Right ventricle myocardium superior (tissue), 1 donor: ENCODE results near the gene PLXNB3. TPM values are rescaled to one million over a fixed set of nuclear protein-coding genes. Genes with fewer than 3 reads are reported as not detected.
A peak's percentile ranks its signal among the peaks of the same experiment; 100 is the strongest.

ENCODE experiments used
- ATAC-seq: fragments of 200-7000 bp; cut with Tn5 transposase; one replicate; pipeline ENCODE4 v1.9.1; 2020; ENCODE audit warnings: mild to moderate bottlenecking; ENCODE audit not compliant: poor library complexity
- DNase-seq: peaks from one replicate; pipeline ENCODE4 v3.0.0-alpha.2; 2020
- intact Hi-C: fragments of 100-400 bp; cut with DNase I; formaldehyde crosslinking; loops from one replicate; pipeline ENCODE4 v1.11.2; 2022
- total RNA-seq: library from RNA; stranded (reverse); fragmentation: NEBNext Ultra II Directional; extraction: Animal tissue kit (Norgen Biotek cat#: 25700); gene quantifications from one replicate; pipeline ENCODE4 v1.2.1, GENCODE V29; 2021
- donor health status: DM: no; HTN: yes; CAD: no; lungs with severe emphysema.

PLXNB3 gene
- total RNA-seq, 1 donor from 2014 or later: 1.5 TPM

DNA sequence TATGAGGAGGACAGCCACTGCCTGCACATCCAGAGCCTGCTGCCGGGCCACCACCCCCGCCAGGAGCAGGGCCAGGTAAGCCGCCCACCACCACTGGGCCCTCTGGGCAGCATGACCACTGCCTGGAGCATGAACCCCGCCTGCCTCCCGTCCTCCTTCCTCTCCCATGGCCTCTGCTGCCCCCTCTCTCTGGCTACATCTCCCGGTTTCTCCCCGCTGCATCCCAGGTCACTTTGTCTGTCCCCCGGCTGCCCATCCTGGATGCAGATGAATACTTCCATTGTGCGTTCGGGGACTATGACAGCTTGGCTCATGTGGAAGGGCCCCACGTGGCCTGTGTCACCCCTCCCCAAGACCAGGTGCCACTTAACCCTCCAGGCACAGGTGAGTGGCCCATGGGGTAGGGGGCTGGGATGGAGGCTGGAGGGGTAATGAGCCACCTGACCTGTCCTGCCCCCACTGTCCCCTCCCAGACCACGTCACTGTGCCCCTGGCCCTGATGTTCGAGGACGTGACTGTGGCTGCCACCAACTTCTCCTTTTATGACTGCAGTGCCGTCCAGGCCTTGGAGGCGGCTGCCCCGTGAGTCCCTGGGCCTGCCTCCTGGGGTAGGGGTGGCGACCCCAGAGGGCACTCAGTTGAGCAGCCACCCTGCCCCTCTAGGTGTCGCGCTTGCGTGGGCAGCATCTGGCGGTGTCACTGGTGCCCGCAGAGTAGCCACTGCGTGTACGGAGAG lies 6.0 kb downstream of the PLXNB3 start:
- ATAC-seq (no peak), DNase-seq (peak; percentile 9)
- intact Hi-C loops: no loop called here

DNA sequence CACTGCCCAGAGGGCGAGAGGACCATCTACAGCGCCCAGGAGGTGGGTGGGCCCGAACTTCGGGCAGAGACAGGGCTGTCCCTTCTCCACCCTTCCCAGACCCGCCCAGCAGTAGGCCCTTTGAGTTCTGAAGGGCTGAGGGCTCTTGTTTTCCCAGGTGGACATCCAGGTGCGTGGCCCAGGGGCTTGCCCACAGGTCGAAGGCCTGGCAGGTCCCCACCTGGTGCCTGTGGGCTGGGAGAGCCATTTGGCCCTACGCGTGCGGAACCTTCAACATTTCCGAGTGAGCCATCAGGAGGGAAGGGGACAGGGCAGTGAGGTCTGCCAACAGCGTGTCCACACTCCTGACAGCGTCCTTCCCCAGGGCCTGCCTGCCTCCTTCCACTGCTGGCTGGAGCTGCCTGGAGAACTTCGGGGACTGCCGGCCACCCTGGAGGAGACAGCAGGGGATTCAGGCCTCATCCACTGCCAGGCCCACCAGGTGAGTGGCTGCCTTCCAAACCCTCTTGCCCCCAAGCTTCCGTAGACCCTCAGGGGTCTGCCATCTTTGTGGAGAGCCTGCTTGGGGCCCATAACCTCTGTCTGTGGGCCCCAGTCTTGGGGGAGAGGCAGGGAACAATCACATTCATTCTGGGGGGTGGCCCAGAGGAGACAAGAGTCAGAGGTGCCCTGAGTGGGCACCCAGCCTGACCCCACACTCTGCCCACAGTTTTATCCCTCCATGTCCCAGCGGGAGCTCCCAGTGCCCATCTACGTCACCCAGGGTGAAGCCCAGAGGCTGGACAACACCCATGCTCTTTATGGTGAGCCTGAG lies 6.8 kb downstream of the PLXNB3 start:
- ATAC-seq: no peak
- DNase-seq: peak; percentile 8
- intact Hi-C loops: no loop called here

DNA sequence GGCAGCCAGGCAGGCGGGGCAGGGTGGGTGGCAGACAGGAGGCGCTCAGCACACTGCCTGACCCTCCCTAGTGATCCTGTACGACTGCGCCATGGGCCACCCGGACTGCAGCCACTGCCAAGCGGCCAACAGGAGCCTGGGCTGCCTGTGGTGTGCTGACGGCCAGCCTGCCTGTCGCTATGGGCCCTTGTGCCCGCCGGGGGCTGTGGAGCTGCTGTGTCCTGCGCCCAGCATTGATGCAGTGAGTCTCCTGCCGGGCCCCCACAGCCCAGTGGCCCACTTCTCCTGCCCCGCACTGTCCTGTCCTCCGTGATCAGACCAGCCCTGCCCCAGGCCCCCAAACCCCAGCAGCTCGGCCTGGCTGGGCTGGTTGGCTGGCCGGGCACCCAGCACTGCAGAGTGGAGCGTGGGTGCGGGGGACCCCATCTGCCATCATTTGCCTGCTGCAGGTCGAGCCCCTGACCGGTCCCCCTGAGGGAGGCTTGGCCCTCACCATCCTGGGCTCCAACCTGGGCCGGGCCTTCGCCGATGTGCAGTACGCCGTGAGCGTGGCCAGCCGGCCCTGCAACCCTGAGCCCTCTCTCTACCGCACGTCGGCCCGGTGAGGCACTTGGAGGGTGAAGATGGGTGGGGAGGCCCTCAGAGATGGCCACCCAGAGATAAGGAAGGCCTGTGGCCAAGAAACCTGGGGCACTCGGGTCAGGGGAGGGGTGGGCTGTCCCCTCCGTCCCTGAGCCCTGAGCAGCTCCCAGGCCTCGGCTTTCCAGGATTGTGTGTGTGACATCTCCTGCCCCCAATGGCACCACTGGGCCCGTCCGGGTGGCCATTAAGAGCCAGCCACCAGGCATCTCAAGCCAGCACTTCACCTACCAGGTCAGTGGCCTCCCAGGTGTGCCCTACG lies 7.6 kb downstream of the PLXNB3 start:
- no peak for ATAC-seq
- peak; percentile 17 for DNase-seq
- intact Hi-C loops: no loop called here

DNA sequence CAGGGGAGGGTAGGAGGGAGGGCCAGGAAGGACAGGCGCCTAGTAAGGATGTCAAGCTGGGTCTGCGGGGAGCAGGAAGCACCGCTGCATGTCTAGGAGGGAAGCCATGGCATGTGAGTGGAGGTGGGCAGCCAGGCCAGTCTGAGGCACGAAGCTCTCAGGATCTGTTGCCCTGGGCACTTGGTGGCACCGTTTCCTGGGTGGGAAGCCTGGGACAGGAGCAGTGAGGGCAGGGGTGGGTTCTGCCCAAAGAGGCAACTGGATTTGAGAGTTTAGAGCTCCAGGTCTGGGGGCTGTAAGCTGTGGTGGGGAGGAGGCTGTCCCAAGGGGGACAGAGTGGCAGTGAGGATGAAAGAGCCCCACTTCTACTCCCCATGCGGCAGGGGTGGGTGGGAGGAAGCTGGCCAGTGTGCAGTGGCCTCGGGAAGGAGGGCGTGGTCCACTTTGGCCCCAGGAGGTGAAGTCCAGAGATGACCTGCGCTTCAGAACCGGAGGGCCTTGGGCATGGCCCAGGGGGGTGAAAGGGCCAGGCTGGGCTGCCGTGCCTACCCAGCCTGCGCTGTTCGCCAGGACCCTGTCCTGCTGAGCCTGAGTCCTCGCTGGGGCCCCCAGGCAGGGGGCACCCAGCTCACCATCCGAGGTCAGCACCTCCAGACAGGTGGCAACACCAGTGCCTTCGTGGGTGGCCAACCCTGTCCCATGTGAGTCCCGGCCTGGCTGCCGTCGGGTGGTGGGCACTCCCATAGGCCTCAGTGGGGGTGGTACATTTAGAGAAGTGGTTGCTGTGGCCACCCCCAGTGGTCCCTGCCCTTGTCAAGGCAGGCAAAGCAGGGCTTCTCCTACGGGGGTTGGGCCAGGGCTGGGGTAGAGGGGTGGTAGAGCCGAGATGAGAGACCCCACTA lies 8.5 kb downstream of the PLXNB3 start:
- ATAC-seq (no peak), DNase-seq (peak; percentile 11)
- intact Hi-C loops: no loop called here

DNA sequence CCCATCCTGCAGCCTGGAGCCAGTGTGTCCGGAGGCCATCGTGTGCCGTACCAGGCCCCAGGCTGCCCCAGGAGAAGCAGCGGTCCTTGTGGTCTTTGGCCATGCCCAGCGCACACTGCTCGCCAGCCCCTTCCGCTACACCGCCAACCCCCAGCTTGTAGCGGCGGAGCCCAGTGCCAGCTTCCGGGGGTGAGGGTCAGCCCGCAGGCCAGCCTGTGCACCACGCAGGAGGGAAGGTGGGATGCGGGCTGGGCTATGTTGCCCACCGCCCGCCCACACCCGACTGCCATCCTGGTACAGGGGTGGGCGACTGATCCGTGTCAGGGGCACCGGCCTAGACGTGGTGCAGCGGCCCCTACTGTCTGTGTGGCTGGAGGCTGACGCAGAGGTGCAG lies 9.2 kb downstream of the PLXNB3 start:
- ATAC-seq: no peak
- intact Hi-C loops: no loop called here
- DNase-seq: peak; percentile 8

DNA sequence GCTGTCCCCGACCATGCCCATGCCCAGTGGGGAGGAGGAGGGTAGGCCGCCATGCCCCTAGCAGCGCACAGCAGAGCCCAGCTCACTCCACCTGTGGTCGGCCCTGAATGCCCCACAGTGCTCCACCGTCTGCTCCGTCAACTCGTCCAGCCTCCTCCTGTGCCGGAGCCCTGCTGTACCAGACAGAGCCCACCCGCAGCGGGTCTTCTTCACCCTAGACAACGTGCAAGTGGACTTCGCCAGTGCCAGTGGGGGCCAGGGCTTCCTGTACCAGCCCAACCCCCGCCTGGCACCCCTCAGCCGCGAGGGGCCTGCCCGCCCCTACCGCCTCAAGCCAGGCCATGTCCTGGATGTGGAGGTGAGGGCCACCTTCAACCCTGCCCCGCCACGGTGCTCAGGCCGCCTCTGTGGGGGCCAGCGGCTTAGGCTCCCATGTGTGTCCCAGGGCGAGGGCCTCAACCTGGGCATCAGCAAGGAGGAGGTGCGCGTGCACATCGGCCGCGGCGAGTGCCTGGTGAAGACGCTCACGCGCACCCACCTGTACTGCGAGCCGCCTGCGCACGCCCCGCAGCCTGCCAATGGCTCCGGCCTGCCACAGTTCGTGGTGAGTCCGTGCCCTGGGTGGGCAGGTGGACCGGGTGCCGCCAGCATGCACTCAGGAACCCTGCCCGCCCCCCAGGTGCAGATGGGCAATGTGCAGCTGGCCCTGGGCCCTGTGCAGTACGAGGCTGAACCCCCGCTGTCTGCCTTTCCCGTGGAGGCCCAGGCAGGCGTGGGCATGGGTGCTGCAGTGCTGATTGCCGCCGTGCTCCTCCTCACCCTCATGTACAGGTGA lies 9.9 kb downstream of the PLXNB3 start:
- ATAC-seq (no peak), DNase-seq (peak; percentile 16)
- intact Hi-C loops: no loop called here

DNA sequence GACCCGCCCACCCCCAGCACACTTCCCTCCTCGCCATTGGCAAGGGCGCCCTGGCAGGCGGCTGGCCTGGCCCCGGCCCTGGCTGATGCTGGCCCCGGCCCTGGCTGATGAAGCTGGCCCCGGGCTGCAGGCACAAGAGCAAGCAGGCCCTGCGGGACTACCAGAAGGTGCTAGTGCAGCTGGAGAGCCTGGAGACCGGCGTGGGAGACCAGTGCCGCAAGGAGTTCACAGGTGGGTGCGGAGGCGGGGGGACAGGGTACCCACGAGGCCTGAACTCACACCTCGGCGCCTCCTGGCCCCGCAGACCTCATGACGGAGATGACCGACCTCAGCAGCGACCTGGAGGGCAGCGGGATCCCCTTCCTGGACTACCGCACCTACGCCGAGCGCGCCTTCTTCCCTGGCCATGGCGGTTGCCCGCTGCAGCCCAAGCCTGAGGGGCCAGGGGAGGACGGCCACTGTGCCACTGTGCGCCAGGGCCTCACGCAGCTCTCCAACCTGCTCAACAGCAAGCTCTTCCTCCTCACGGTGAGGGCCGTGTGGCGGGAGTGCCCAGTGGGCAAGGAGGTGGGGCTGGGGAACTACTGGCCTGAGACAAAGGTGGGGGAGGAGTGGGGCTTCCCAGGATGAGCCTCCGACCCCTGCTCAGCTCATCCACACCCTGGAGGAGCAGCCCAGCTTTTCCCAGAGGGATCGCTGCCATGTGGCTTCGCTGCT lies 10.7 kb downstream of the PLXNB3 start:
- ATAC-seq (no peak), DNase-seq (peak; percentile 25)
- intact Hi-C loops: no loop called here

DNA sequence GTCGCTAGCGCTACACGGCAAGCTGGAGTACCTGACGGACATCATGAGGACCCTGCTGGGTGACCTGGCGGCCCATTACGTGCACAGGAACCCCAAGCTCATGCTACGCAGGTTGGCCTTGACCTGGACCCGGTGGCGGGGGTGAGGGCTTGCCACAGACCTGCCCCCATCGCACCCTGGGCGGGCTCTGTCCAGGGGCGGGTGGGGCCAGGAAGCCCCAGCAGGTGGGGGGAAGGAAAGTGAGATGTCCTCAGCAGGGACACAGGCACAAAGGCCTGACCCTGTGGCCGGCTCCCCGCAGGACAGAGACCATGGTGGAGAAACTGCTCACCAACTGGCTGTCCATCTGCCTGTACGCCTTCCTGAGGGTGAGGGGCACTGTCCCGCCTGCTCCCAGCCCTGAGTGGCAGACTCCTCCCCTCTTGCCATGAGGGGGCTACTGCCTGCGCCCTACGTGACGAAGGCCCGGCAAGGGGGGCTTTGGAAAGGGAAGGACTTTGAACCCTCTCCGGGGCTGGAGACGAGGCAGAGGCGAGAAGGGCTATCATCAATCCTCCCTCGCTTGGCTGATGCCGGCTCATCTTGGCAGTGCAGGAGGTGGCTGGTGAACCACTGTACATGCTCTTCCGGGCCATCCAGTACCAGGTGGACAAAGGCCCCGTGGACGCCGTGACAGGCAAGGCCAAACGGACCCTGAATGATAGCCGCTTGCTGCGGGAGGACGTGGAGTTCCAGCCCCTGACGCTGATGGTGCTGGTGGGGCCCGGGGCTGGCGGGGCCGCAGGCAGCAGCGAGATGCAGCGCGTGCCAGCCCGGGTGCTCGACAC lies 11.5 kb downstream of the PLXNB3 start:
- DNase-seq: peak; percentile 11
- intact Hi-C loops: no loop called here
- ATAC-seq: no peak

DNA sequence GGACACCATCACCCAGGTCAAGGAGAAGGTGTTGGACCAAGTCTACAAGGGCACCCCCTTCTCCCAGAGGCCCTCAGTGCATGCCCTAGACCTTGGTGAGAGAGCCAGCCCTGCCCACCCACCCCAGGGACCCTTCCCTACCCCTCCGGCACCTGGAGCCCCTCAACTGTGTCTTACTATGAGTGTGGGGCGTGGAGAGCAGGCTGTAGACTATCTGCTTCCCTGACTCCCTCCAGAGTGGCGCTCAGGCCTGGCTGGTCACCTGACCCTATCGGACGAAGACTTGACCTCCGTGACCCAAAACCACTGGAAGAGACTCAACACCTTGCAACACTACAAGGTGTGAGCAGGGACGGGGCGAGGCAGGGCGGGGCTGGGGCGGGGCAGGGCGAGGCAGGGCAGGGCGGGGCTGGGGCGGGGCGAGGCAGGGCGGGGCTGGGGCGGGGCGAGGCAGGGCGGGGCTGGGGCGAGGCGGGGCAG lies 12.1 kb downstream of the PLXNB3 start:
- DNase-seq: peak; percentile 4
- intact Hi-C loops: no loop called here

DNA sequence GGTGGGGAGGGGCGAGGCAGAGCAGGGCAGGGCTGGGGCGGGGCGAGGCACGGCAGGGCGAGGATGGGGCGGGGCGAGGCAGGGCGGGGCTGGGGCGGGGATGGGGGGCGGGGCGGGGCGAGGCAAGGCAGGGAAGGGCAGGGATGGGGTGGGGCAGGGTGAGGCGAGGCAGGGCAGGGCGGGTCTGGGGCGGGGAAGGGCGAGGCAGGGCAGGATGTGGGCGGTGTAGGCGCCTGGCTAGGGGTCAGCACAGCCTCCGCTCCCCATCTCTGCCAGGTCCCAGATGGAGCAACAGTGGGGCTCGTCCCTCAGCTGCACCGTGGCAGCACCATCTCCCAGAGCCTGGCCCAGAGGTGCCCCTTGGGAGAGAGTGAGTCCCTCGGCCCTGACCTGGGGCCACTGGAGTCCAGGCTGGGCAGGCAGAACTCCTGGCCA lies 12.6 kb downstream of the PLXNB3 start:
- DNase-seq: peak; percentile 21
- ATAC-seq: no peak
- intact Hi-C loops: no loop called here

More for the DNA sequence above, 12.1 kb downstream of the PLXNB3 start:
- ATAC-seq: no peak

DNA sequence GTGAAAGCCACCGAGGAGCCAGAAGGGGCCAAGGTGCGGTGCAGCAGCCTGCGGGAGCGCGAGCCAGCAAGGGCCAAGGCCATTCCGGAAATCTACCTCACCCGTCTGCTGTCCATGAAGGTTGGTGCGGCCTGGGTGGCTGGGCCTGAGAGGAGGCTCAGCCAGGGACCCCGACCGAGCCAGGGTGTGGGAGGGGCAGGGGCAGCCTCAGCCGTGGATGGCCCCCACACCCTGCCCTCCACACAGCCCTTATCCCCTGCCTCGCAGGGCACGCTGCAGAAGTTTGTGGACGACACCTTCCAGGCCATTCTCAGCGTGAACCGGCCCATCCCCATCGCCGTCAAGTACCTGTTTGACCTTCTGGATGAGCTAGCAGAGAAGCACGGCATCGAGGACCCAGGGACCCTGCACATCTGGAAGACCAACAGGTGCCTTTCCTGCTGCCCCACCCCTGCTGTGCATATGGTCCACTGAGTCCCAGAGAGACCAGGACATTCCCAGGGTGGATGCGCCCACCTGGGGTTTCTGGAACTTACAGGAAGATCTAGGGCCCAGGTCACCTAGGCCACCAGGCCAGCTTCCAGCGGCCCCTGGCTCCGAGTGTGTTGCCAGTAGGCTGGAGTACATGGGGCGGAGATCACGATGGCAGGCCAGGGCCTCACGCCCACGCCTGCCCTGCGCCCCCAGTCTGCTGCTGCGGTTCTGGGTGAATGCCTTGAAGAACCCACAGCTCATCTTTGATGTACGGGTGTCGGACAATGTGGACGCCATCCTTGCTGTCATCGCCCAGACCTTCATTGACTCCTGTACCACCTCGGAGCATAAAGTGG lies 13.4 kb downstream of the PLXNB3 start:
- ATAC-seq: no peak
- DNase-seq: peak; percentile 8
- intact Hi-C loops: no loop called here

DNA sequence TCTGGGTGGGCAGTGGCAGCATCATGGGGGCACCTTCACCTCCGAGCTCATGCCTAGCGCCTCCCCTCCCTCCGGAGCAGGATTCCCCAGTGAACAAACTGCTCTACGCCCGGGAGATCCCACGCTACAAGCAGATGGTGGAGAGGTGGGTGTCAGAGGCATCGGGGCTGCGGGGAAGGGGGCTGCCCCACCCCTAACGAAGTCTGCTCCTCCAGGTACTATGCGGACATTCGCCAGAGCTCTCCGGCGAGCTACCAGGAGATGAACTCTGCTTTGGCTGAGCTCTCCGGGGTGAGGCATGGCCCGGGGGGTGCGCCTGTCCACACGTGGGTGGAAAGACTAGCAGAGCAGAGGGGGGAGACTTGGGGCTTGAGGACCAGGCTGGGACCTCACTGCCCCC lies 14.1 kb downstream of the PLXNB3 start:
- no peak for ATAC-seq
- no peak for DNase-seq
- intact Hi-C loops: no loop called here

DNA sequence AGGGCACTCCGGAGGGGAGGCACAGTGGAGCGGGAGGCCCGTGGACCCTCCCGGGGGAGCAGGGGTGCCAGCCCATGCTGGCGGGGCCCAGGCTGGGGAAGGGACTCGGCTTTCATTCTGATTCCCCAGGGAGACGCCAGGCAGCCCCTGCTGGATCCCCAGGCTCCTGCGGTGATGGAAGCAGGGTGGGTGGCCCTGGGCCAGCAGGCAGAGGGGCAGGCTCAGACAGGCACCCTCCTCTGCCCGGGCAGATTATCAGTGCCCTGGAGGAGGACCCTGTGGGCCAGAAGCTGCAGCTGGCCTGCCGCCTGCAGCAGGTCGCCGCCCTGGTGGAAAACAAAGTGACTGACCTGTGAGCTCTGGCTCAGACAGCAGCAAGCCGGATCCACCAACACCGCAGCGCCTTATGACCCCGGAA lies 14.6 kb downstream of the PLXNB3 start:
- intact Hi-C loops: no loop called here

DNA sequence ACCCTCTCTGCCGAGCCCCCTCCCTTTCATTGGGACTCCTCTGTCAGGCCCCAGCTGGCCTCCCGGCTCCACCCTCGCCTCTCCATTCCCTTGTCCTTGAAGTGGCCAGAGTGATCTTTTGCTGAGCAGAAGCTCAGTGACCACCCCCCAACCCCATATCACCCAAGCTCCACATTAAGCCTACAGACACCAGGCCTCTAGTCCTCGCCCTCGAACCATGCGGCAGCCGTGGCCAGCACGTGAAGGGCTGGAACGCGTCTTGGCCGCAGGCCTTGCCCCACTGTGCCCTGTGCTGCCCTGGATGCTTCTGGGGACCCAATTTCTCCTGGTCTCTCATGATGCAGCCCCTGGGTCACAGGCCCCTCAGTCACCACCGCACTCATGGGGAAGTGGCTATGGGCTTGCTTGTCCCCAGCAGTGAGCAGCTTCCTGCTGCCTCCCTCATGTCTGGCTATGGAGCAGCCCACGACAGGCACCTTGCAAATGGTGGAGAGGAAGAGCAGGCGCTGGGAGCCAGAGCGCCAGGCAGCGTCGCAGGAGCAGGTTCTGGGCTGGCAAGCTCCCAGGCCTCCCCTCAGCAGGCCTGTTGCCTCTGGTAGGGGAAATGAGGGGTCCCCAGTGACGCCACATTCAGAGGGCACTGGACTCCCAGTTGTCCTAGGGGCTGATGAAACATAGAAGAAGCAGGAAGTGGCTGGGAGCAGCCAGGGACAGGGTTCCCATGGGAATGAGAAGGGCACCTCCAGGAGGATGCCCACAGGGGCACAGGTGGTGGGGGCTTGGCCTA lies 16.0 kb downstream of the PLXNB3 start:
- ATAC-seq (peak; percentile 3), DNase-seq (no peak)
- intact Hi-C loops: no loop called here

More for the DNA sequence above, 14.6 kb downstream of the PLXNB3 start:
- ATAC-seq: no peak
- DNase-seq: no peak
